Stomach smooth muscle (tissue), 2 donors: Measurements from ENCODE around the gene MYT1.

Experiments used
- H3K27ac ChIP-seq: one replicate; pipeline ENCODE4 v1.7.0; 2013; ENCODE audit warnings: mild to moderate bottlenecking, low read length, inconsistent platforms
- H3K27me3 ChIP-seq, 2 donors: one replicate each; pipeline ENCODE4 v1.7.0; 2013; ENCODE audit warnings: low read length in 2 of 2; ENCODE audit not compliant: insufficient read depth in 2 of 2, control insufficient read depth in 1 of 2
- H3K36me3 ChIP-seq, 2 donors: one replicate each; pipeline ENCODE4 v1.7.0; 2013; ENCODE audit warnings: low read length in 2 of 2; ENCODE audit not compliant: control insufficient read depth in 2 of 2, insufficient read depth in 2 of 2
- H3K4me1 ChIP-seq: one replicate; pipeline ENCODE4 v1.7.0; 2013; ENCODE audit warnings: low read length; ENCODE audit not compliant: control insufficient read depth, insufficient read depth
- H3K4me3 ChIP-seq, 2 donors: one replicate each; pipeline ENCODE4 v1.7.0; 2013; ENCODE audit warnings: low read length in 2 of 2
- H3K9ac ChIP-seq, 2 donors: one replicate each; pipeline ENCODE4 v1.7.0; 2013; ENCODE audit warnings: low read length in 2 of 2, mild to moderate bottlenecking in 1 of 2
- H3K9me3 ChIP-seq, 2 donors: one replicate each; pipeline ENCODE4 v1.7.0; 2013; ENCODE audit warnings: low read length in 2 of 2; ENCODE audit not compliant: control insufficient read depth in 2 of 2
- donor health status: healthy.
- donor health status: Pancreatic carcinoma.

MYT1 gene

GRCh38 chr20:64220420-64220819 is 56.2 kb downstream of the MYT1 start:
- H3K4me3 ChIP-seq: no peak overlapping the region
- no peak overlapping the region for H3K9ac ChIP-seq
- H3K9me3 ChIP-seq: no peaks in the 10 kb centered on the region
- no peaks in the 10 kb centered on the region for H3K36me3 ChIP-seq
- H3K4me1 ChIP-seq: peaks cover 22% of the 10 kb centered on the region
- H3K27ac ChIP-seq: no peak overlapping the region
- peaks cover 7 to 13% of the 10 kb centered on the region in 2 donors for H3K27me3 ChIP-seq

GRCh38 chr20:64220891-64221527 is 56.8 kb downstream of the MYT1 start:
- H3K4me3 ChIP-seq: no peak overlapping the region
- no peaks in the 10 kb centered on the region for H3K9me3 ChIP-seq
- peaks cover 22% of the 10 kb centered on the region for H3K4me1 ChIP-seq
- H3K27me3 ChIP-seq: peaks cover 7 to 13% of the 10 kb centered on the region in 2 donors
- no peaks in the 10 kb centered on the region for H3K36me3 ChIP-seq
- no peak overlapping the region for H3K9ac ChIP-seq
- H3K27ac ChIP-seq: no peak overlapping the region

GRCh38 chr20:64222291-64222735 is 58.1 kb downstream of the MYT1 start:
- Histone ChIP-seq H3K27me3 (peaks cover 7 to 13% of the 10 kb centered on the region in 2 donors), H3K9me3 (no peaks in the 10 kb centered on the region), H3K4me1 (peaks cover 14% of the 10 kb centered on the region), H3K9ac (no peak overlapping the region), H3K27ac (no peak overlapping the region), H3K4me3 (no peak overlapping the region), H3K36me3 (no peaks in the 10 kb centered on the region)

GRCh38 chr20:64222851-64223525 is 58.7 kb downstream of the MYT1 start:
- Histone ChIP-seq H3K27me3 (peaks cover 7 to 13% of the 10 kb centered on the region in 2 donors), H3K4me3 (no peak overlapping the region), H3K9me3 (no peaks in the 10 kb centered on the region), H3K36me3 (no peaks in the 10 kb centered on the region), H3K4me1 (peaks cover 14% of the 10 kb centered on the region), H3K9ac (no peak overlapping the region), H3K27ac (no peak overlapping the region)

DNA sequence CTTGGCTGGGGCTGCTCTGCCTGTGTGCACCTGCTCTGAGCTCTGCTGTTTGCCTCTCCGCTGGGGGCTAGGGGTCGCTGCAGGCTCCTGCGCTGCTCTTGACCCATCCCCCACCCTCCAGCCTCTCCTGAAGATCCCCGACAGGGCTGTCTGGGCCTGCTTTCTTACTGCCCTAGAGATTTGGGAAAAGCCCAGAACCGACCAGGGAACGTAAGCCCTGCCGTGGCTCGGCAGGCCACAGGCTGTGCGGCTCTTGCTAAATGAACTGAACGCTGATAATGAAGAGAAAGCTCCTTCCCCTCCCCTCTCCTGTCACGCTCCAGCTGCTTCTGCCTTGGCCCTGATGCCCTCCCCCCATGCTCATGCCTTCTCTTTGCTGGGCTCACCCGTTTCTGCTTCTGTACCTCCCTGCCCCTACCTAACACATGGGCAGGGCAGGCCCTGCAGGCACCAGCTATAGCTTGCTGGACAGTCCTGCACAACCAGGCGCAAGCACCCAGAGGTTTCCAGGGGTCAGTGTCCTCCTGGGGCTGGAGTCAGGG is 59.3 kb downstream of the MYT1 start:
- Histone ChIP-seq H3K4me3 (no peak overlapping the region), H3K4me1 (peaks cover 14% of the 10 kb centered on the region), H3K27me3 (peaks cover 13% of the 10 kb centered on the region in 2 donors), H3K27ac (no peak overlapping the region), H3K9ac (no peak overlapping the region), H3K9me3 (no peaks in the 10 kb centered on the region), H3K36me3 (no peaks in the 10 kb centered on the region)

GRCh38 chr20:64224351-64225170 is 60.3 kb downstream of the MYT1 start:
- Histone ChIP-seq H3K27me3 (peaks cover 13 to 15% of the 10 kb centered on the region in 2 donors), H3K4me3 (no peak overlapping the region), H3K27ac (no peak overlapping the region), H3K4me1 (peaks cover 14% of the 10 kb centered on the region), H3K36me3 (no peaks in the 10 kb centered on the region), H3K9ac (no peak overlapping the region), H3K9me3 (no peaks in the 10 kb centered on the region)

- Histone ChIP-seq H3K27me3 (peaks cover 13 to 15% of the 10 kb centered on the region in 2 donors), H3K27ac (no peak overlapping the region), H3K9me3 (no peaks in the 10 kb centered on the region), H3K4me3 (no peak overlapping the region), H3K9ac (no peak overlapping the region), H3K4me1 (peaks cover 14% of the 10 kb centered on the region), H3K36me3 (no peaks in the 10 kb centered on the region)
Observed at GRCh38 chr20:64225171-64225595, 60.9 kb downstream of the MYT1 start.

DNA sequence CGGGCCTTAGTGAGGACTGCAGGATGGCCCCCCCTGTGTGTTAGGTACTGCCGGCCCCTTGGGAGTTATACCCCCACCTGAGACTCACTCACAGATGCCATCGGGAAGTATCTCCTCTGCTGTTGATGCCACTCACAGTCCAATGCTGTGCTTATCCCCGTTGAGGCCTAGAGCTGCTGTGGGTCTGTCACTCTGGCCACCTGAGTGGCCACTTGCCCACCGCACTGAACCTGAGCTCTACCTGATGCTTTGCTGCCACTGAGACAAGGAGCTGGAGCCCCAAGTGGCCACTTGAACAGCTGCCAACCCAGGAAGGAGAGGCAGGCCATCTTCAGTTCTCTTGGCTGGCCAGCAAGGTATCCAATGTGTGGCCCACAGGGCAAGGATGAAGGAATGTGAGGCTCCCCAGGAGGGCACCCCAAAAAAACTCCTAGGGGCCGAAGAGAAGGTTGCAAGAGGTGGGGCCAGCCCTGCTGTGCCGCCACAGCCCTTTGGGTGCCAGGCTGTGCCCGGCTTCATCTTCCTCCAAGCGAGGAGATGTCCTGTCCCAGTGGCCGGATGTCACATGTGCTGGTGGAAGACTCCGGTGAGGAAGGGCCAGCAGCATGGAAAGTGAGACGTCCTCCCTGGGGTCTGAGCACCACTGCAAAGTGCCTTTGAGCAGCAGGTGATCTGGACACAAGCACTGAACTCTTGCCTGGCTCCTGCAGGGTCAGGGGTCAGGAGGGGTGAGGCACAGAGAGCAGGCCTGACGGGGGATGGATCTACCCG is 61.8 kb downstream of the MYT1 start:
- Histone ChIP-seq H3K36me3 (no peaks in the 10 kb centered on the region), H3K4me3 (no peak overlapping the region), H3K27me3 (peaks cover 13 to 15% of the 10 kb centered on the region in 2 donors), H3K9me3 (no peaks in the 10 kb centered on the region), H3K9ac (no peak overlapping the region), H3K4me1 (peaks cover 14% of the 10 kb centered on the region), H3K27ac (no peak overlapping the region)

- Histone ChIP-seq H3K36me3 (no peaks in the 10 kb centered on the region), H3K4me1 (peaks cover 14% of the 10 kb centered on the region), H3K4me3 (no peak overlapping the region), H3K27me3 (peaks cover 11 to 15% of the 10 kb centered on the region in 2 donors), H3K9ac (no peak overlapping the region), H3K9me3 (no peaks in the 10 kb centered on the region), H3K27ac (no peak overlapping the region)
Observed at GRCh38 chr20:64226686-64227580, 62.7 kb downstream of the MYT1 start.
